ENCODE data around the gene DIPK1A. TPM values are rescaled to one million over a fixed set of nuclear protein-coding genes. Genes with fewer than 3 reads are reported as not detected.
"Not testable (repeated sequence)": the region's sequence is repeated elsewhere in the genome, so short reads cannot be mapped to it uniquely, and the experiment has no call there.

DIPK1A gene
- total RNA-seq, 1 experiment from 2014 or later, result 12.5 TPM

DNA sequence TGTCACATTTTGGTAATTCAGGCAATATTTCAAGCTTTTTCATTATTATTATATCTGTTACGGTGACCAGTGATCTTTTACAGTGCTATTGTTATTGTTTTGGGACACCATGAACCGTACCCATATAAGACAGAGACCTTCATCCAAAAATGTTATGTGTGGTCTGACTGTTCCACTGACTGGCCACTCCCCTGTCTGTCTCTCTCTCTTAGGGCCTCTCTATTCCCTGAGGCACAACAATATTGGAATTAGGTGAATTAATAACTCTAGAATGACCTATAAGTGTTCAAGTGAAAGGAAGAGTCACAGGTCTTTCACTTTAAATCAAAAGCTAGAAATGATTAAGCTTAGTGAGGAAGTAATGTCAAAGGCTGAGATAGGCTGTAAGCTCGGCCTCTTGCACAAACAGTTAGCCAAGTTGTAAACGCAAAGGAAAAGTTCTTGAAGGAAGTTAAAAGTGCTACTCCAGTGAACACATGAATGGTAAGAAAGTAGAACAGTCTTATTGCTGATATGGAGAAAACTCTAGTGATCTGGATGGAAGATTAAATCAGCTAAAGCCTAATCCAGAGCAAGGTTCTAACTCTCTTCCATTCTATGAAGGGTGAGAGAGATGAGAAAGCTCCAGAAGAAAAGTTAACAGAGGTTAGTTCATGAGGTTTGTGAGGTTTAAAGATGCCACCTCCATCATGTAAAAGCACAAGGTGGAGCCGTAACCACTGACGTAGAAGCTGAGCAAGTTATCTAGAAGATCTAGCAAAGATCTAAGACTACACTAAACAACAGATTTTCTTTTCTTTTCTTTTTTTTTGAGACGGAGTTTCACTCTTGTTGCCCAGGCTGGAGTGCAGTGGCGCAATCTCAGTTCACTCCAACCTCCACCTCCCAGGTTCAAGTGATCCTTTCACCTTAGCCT lies 19.7 kb upstream of the DIPK1A start:
- DNase-seq (ENCODE audit: low read depth), result no peak

- DNase-seq (ENCODE audit: low read depth), result no peak
Measured at GRCh38 chr1:92975551-92976232, 14.4 kb upstream of the DIPK1A start.

DNA sequence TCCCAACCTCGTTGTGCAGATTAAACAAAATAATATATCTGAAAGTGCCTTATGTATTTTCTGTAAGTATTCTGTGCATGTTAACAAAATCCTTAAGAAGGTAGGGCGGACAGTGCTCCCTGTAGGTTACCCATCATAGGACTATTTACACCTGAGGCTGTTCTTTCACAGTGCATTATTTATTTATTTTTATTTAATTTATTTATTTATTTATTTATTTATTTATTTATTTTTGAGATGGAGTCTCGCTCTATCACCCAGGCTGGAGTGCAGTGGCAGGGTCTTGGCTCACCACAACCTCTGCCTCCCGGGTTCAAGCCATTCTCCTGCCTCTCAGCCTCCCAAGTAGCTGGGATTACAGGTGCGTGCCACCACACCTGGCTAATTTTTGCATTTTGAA lies 12.8 kb upstream of the DIPK1A start:
- DNase-seq (ENCODE audit: low read depth), result not testable (repeated sequence)

- DNase-seq (ENCODE audit: low read depth), result no peak
Measured at GRCh38 chr1:92973203-92973897, 12.1 kb upstream of the DIPK1A start.

- no peak for DNase-seq (ENCODE audit: low read depth)
Measured at GRCh38 chr1:92972409-92973129, 11.3 kb upstream of the DIPK1A start.

DNA sequence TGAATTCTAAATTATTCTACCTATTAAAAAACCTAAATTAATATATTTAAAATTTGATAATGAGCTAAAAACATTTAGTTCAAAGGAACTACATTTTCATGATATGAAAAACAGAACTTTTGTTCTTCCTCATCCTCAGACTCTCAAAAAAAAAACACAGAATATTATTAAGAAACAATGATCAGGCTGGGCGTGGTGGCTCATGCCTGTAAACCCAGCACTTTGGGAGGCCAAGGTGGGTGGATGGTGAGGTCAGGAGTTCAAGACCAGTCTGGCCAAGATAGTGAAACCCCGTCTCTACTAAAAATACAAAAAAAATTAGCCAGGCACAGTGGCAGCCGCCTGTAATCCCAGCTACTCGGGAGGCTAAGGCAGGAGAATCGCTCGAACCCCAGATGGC lies 10.7 kb upstream of the DIPK1A start:
- DNase-seq (ENCODE audit: low read depth), result not testable (repeated sequence)

- DNase-seq (ENCODE audit: low read depth), result no peak
Measured at GRCh38 chr1:92970990-92971689, 9.9 kb upstream of the DIPK1A start.

- no peak for DNase-seq (ENCODE audit: low read depth)
Measured at GRCh38 chr1:92969517-92969916, 8.3 kb upstream of the DIPK1A start.

DNA sequence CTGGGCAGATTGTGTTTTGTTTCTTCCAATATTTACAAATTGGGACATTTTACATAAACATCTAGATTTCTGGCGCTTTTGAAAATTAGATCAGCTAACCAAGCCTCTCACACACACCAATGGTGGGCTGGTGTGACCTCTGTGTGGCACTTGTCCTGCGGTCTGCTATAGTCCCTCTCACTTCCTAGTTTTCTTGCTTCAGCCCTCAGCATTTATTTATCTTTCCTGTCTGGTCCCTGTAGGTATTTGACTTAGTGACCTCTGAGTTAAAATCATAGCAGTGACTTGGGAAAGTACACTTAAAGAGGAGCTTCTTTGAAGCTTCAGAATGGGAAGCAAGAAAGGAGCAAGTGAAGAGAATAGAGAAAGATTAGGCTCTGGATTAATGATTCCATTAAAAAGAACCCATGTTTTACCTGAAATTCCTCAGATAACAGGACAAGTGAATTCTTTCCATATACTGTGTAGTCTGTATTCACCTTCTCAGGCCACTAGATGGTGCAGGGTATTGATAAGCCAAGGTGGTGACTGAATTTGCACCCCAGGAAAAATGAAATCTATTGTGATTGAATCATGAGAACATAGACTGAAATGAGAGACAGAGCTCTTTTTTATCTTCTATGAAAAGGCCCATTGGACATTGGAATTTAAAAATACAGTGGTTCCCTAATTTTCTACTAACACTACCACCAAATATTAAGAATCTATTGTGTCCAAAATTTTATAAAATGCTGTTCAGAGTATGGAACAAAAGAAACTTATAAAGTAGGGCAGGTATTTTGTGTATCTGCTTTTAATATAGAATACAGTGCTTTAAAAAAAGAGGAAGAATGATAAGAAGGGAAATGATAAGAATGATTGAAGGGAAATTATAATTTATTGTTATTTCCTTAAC lies 7.1 kb upstream of the DIPK1A start:
- no peak for DNase-seq (ENCODE audit: low read depth)

GRCh38 chr1:92964998-92965397 lies 3.7 kb upstream of the DIPK1A start:
- no peak for DNase-seq (ENCODE audit: low read depth)

GRCh38 chr1:92964316-92964715 lies 3.1 kb upstream of the DIPK1A start:
- no peak for DNase-seq (ENCODE audit: low read depth)

DNA sequence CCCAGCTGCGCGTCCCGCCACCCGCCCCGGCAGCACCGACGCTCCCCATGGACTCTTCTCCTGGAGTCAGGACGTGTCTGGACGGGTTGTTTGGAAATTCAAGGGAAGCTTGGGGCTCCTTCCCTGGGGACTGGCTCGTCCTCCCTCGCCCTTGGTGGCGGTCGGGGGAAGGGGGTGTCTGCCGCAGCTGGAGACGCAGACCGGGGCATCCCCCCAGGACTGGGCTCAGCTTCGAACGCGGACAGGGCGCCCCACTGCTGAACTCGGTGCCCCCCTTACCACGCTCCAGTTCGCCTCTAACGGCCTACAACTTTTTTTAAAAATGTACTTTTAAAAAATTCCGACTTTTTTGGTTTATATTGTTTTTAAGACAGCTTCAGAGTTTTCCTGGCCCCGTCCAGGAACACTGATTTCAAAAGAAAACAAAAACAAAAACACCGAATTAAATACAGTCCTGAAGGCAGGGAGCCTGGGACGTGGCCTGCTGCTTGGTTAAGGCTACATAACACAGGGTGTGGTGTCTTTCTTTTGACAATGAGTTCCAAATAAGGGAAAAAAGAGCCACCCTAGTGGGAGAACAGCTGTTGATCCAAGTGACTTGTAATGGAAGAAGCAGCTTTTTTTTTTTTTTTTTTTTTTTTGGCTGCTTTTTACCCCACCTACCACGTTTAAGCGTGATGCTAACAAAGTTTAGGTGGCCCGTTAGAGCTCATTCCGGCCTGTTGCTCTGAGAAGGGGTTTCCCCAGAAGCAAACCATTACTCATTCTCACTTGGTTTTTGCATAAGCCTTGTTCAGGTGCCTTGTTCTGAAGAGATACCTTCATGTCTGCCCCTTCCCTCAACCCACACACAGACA lies 862 bp upstream of the DIPK1A start:
- DNase-seq (ENCODE audit: low read depth), result peak; percentile 86

- peak; percentile 83 for DNase-seq (ENCODE audit: low read depth)
Measured at GRCh38 chr1:92960395-92961130, 699 bp downstream of the DIPK1A start.

DNA sequence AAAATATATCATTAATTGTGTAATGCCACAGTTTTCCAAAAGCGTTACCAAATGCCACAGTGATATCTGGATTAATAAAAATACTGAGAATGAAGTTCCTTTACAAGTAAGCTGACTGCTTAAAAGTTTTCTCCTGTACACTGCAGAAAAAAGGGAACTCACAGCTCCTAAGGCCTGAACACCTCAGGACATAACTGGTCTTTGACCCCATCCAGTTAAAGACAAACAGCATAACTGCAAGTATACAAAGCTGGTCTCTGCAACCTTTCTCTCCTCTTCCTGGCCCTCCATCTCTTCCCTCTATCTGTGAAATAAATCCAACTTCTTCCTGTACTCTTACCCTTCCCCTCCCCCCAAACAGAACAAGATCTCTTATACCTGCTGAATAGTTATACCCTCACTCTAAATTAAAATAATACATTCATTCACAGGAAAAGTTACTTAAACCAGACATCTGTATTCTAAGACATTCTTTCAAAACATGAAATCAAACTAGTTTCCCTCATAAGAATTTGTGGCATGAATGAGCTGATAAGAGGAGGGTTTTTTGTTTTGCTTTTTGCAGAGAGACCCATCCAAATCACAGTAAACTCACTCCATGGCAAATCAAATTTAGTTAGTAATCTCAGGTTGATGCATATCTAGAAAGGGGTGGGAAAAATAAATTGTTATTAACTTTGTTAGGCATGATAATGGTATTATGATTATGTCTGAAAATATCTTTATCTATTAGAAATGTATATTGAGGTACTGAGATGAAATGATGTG lies 2.9 kb downstream of the DIPK1A start:
- no peak for DNase-seq (ENCODE audit: low read depth)

- no peak for DNase-seq (ENCODE audit: low read depth)
Measured at GRCh38 chr1:92957030-92957734, 4.1 kb downstream of the DIPK1A start.

GRCh38 chr1:92956254-92957029 lies 4.8 kb downstream of the DIPK1A start:
- DNase-seq (ENCODE audit: low read depth), result no peak

All from Daoy (cell line).